NCI-H345 treated with DMSO at 0.1 percent for 48 hours (cell line): ENCODE measurements around the gene PGLYRP4.

ENCODE experiments used
- DNase-seq: peaks from one replicate; lab custom pipeline; 2025; ENCODE audit not compliant: unreplicated experiment; lab: John Stamatoyannopoulos, UW

The PGLYRP4 gene

GRCh38 chr1:153375511-153375910 lies 26.9 kb upstream of the PGLYRP4 start, which contains the start of gene S100A12:
Gene S100A12, minus strand, starts transcription at chr1:153375621. Its CDS starts 1,029 bp downstream, at chr1:153374592.
- DNase-seq, result no peak

GRCh38 chr1:153374071-153374470 lies 25.4 kb upstream of the PGLYRP4 start:
- DNase-seq, result no peak

GRCh38 chr1:153372571-153372970 lies 23.9 kb upstream of the PGLYRP4 start:
- no peak for DNase-seq

- no peak for DNase-seq
These were observed 22.6 kb upstream of the PGLYRP4 start for GRCh38 chr1:153371231-153371630.

- DNase-seq, result no peak
These were observed 21.5 kb upstream of the PGLYRP4 start for GRCh38 chr1:153370146-153370545.

GRCh38 chr1:153368495-153368894 lies 19.9 kb upstream of the PGLYRP4 start:
- DNase-seq, result no peak

GRCh38 chr1:153367090-153367489 lies 18.4 kb upstream of the PGLYRP4 start:
- DNase-seq, result no peak

GRCh38 chr1:153366261-153366660 lies 17.6 kb upstream of the PGLYRP4 start:
- no peak for DNase-seq

GRCh38 chr1:153365696-153366095 lies 17.1 kb upstream of the PGLYRP4 start:
- no peak for DNase-seq

GRCh38 chr1:153364766-153365666 lies 16.4 kb upstream of the PGLYRP4 start:
- no peak for DNase-seq

- DNase-seq, result no peak
These were observed 15.5 kb upstream of the PGLYRP4 start for GRCh38 chr1:153364156-153364555.

- no peak for DNase-seq
These were observed 15.0 kb upstream of the PGLYRP4 start for GRCh38 chr1:153363641-153364040.

GRCh38 chr1:153362187-153362775 lies 13.6 kb upstream of the PGLYRP4 start:
- no peak for DNase-seq

- DNase-seq, result no peak
These were observed 13.0 kb upstream of the PGLYRP4 start for GRCh38 chr1:153361480-153362109.

- no peak for DNase-seq
These were observed 12.2 kb upstream of the PGLYRP4 start for GRCh38 chr1:153360592-153361479.

GRCh38 chr1:153360190-153360589 lies 11.5 kb upstream of the PGLYRP4 start:
- no peak for DNase-seq

- DNase-seq, result no peak
These were observed 10.6 kb upstream of the PGLYRP4 start for GRCh38 chr1:153359241-153359640.

- DNase-seq, result no peak
These were observed 10.0 kb upstream of the PGLYRP4 start for GRCh38 chr1:153358691-153358975.

- DNase-seq, result no peak
These were observed 9.4 kb upstream of the PGLYRP4 start, which contains the start of gene S100A9 for GRCh38 chr1:153357853-153358690. Gene S100A9, plus strand, starts transcription at chr1:153357854. Its CDS starts 430 bp downstream, at chr1:153358284.
